ENCODE results near the gene GDE1.

- TF ChIP-seq POLR2A (IDR thresholded peaks at IDR 0.05) (no peak), CTCF (IDR thresholded peaks at IDR 0.05) (no peak)
Observed at GRCh38 chr16:19548144-19548543, 26.2 kb upstream of the GDE1 start.

All from prostate gland (tissue), 2 donors.